Cardiac muscle cell (in vitro differentiated cells and primary cell): ENCODE measurements around the gene GLYATL1B. TPM values are rescaled to one million over a fixed set of nuclear protein-coding genes. Genes with fewer than 3 reads are reported as not detected.
"Not testable (repeated sequence)": the region's sequence is repeated elsewhere in the genome, so short reads cannot be mapped to it uniquely, and the experiment has no call there.

Experiments
- DNase-seq, 2 donors: peaks; one replicate each; pipeline versions ENCODE4 v3.0.0 to v3.0.0-alpha.2; 2010 to 2017; ENCODE audit warnings: low read depth in 1 of 2, low spot score in 1 of 2
- H3K27ac ChIP-seq: fragments of 200-600 bp; sonication (generic); 2 replicates; pipeline ENCODE4 v1.5.1; 2016
- H3K27me3 ChIP-seq: fragments of 200-600 bp; sonication (generic); 2 replicates; pipeline ENCODE4 v1.6.0; 2016; ENCODE audit warnings: control low read depth
- H3K36me3 ChIP-seq: fragments of 200-600 bp; sonication (generic); 2 replicates; pipeline ENCODE4 v1.5.1; 2016; ENCODE audit warnings: control low read depth
- H3K4me1 ChIP-seq: fragments of 200-600 bp; sonication (generic); 2 replicates; pipeline ENCODE4 v1.8.1; 2017; ENCODE audit warnings: low read depth, mild to moderate bottlenecking, mixed run types
- H3K4me3 ChIP-seq: fragments of 200-600 bp; sonication (generic); 2 replicates; pipeline ENCODE4 v1.5.1; 2016; ENCODE audit warnings: mild to moderate bottlenecking
- H3K9me3 ChIP-seq: fragments of 200-600 bp; sonication (generic); 2 replicates; pipeline ENCODE4 v1.5.1; 2017; ENCODE audit warnings: low read depth, mild to moderate bottlenecking, control low read depth
- polyA plus RNA-seq: library from polyadenylated mRNA; unstranded; fragments of >200 nt; fragmentation: Nextera tagmentation; extraction: Ambion mirVana; gene quantifications from 2 replicates; pipeline ENCODE4 v1.2.1, GENCODE V29; 2016
- total RNA-seq: library from RNA; depleted of rRNA; stranded (reverse); fragments of >200 nt; gene quantifications from 2 replicates; pipeline ENCODE4 v1.2.3, GENCODE V29; 2016
- TF ChIP-seq, protein P1 (sequence below): IDR thresholded peaks from 2 replicates; pipeline ENCODE4 v1.5.1; 2012; ENCODE audit warnings: low read depth, mild to moderate bottlenecking, low read length

GLYATL1B gene
- total and polyA plus RNA-seq, 2 experiments from 2014 or later, result not detected

GRCh38 chr11:59079086-59079485, 7.0 kb upstream of the GLYATL1B start:
- TF ChIP-seq, protein P1, sequence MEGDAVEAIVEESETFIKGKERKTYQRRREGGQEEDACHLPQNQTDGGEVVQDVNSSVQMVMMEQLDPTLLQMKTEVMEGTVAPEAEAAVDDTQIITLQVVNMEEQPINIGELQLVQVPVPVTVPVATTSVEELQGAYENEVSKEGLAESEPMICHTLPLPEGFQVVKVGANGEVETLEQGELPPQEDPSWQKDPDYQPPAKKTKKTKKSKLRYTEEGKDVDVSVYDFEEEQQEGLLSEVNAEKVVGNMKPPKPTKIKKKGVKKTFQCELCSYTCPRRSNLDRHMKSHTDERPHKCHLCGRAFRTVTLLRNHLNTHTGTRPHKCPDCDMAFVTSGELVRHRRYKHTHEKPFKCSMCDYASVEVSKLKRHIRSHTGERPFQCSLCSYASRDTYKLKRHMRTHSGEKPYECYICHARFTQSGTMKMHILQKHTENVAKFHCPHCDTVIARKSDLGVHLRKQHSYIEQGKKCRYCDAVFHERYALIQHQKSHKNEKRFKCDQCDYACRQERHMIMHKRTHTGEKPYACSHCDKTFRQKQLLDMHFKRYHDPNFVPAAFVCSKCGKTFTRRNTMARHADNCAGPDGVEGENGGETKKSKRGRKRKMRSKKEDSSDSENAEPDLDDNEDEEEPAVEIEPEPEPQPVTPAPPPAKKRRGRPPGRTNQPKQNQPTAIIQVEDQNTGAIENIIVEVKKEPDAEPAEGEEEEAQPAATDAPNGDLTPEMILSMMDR, result no peak
- Histone ChIP-seq H3K36me3 (no peaks in the 10 kb centered on the region), H3K9me3 (no peaks in the 10 kb centered on the region), H3K4me3 (no peak overlapping the region), H3K27ac (no peak overlapping the region), H3K27me3 (no peaks in the 10 kb centered on the region), H3K4me1 (no peaks in the 10 kb centered on the region)
- DNase-seq, result no peak

DNA sequence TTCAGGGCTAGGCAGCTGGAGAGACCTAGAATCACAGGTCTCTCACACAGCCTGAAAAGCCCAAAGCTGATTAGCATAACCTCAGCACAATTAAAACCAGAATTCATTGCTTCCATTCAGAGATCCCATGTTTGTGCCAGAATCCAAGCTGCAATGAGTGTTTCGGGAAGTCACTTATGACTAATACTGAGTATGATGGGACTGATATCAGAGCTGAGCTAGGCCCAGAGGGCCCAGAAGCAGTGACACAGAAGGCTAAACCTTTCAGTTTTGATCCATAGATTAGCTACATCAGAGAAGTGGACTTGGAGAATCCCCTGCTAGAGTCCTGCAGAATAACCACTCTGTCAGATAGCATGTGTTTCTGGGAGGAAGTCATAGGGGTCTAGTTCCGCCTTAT, 5.7 kb upstream of the GLYATL1B start:
- not testable (repeated sequence) for H3K27me3 ChIP-seq, H3K4me3 ChIP-seq, H3K36me3 ChIP-seq, DNase-seq, H3K27ac ChIP-seq, H3K9me3 ChIP-seq, H3K4me1 ChIP-seq

DNA sequence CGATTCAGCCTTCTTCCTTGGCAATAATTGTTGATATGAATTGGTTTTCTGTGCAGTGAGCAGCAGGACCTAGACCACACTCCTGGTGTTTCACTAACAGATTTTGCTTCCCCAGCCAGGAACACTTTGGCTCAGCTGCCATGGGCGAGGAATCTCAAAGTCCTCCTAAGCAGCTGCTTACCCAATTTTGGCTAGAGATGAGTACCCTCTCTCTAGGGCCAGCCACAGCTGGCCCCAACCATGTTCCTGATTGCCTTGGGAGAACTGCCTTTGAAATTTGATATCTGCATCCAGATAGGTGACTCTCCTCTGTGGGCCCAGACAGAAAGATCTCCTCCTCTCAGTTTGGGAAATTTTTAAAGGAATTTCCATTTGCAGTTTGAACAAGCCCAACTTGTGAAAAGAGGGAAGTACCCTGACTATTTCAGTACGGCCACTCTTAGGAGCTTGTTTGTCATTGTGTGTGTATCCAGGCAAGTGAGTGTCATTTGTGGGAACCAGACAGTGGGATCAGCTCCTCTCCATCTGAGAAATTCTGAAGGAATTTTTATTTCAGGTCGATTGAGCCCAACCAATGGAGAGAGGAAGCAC, 4.6 kb upstream of the GLYATL1B start:
- not testable (repeated sequence) for H3K9me3 ChIP-seq, H3K4me3 ChIP-seq, H3K27me3 ChIP-seq, H3K36me3 ChIP-seq, H3K27ac ChIP-seq, DNase-seq, H3K4me1 ChIP-seq

DNA sequence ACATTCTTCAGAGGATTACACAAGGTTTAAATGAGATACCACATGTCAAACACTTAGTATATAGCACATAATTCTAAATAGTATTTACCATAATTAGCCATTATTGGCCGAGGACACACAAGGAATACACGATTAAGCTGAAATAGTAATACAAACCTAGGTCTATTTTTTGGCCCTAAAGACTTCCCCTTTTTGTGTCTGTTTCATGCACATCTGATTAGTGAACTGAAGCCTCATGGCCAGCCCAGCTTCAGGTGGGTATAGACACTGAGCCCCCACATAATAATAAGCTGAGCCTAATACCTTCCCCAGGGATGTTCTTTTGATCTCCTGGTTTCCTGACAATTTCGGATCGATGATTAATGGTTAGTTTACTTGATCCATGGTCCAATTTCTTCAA, 2.1 kb downstream of the GLYATL1B start:
- no peak for DNase-seq
- H3K36me3 ChIP-seq, result no peaks in the 10 kb centered on the region
- TF ChIP-seq, protein P1, result no peak

DNA sequence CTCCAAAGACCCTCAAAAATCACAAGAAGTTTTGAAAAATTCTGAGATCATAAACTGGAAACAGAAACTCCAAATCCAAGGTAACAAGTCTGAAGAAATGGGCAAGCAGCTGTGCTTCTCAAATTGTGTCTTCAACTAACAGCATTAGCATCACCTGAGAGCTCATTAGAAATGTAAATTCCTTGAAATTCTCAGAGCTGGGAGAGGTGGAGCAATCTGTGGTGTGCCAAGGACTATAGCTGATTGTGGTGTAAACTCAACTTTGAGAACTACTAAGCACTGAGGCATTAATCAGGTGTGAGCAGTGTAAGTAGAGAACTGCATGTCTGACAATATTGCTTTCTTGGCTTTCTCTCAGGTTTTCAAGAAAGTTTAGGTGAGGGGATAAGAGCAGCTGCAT, 7.5 kb downstream of the GLYATL1B start:
- not testable (repeated sequence) for H3K4me3 ChIP-seq, H3K27ac ChIP-seq, DNase-seq, H3K9me3 ChIP-seq, H3K4me1 ChIP-seq, H3K27me3 ChIP-seq, H3K36me3 ChIP-seq

More for the DNA sequence above, 2.1 kb downstream of the GLYATL1B start:
- H3K4me3 ChIP-seq, result no peak overlapping the region
- H3K27ac ChIP-seq, result no peak overlapping the region
- no peaks in the 10 kb centered on the region for H3K27me3 ChIP-seq
- H3K9me3 ChIP-seq, result no peaks in the 10 kb centered on the region
- H3K4me1 ChIP-seq, result no peaks in the 10 kb centered on the region

DNA sequence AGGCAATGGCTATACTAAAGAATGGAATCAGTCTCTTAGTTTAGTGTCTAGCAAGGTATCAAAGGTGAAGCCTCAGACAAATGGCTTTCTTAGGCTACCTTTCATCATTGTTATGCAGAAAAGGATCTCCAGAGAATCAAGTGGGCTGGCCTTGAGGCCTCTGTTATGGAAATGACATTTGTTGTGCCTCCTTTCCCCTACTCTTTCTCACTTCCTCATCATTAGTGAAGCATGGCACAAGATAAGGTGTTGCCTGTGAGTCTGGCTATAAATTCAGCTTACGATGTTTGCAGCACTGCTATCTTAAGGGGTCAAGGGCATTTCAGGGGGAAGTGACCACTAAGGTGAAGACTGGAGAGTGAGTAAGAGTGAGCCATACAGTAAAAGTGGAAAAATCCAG, 9.1 kb downstream of the GLYATL1B start:
- H3K36me3 ChIP-seq, H3K4me1 ChIP-seq, H3K27ac ChIP-seq, H3K4me3 ChIP-seq, DNase-seq, H3K9me3 ChIP-seq: not testable (repeated sequence)
- H3K27me3 ChIP-seq, result peaks cover 10% of the 10 kb centered on the region

DNA sequence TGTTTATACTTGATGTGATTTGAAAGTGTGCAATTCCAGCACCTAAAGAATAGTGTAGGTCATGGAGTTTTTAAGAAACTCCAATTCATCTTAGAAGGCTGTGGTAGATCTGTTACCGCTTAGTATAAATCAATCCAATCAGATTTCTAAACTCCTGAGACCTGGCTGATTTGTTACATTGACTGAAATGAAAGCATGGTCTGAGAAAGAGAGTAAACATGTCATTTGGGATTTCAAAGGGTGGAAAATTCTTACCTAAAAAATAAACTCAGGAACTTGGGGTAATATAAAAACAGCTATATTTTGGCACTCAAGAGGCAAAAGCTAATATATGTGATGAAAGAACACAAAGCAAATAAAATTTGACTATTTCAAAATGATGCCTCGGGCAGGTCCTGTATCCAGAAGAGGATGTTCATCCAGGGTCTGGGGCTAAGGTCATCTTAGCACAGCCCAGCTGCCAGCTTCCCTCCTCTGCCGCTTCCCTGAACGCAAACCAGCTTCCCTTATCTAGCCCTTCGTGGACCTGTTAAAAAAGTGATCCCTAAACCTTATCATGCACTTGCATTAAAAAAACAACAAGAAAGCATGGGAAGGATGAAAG, 10.0 kb downstream of the GLYATL1B start:
- not testable (repeated sequence) for H3K27ac ChIP-seq, H3K9me3 ChIP-seq, H3K4me3 ChIP-seq, H3K4me1 ChIP-seq, DNase-seq, H3K36me3 ChIP-seq
- H3K27me3 ChIP-seq, result peaks cover 17% of the 10 kb centered on the region

- TF ChIP-seq, protein P1, result peak; percentile 70
- Histone ChIP-seq H3K4me1 (no peaks in the 10 kb centered on the region), H3K4me3 (no peak overlapping the region), H3K27ac (no peak overlapping the region), H3K9me3 (no peaks in the 10 kb centered on the region), H3K36me3 (no peaks in the 10 kb centered on the region), H3K27me3 (peaks cover 28% of the 10 kb centered on the region)
- DNase-seq, result peak; percentile 55 to 69
These were observed 11.1 kb downstream of the GLYATL1B start for GRCh38 chr11:59097113-59097708.

- H3K4me3 ChIP-seq, H3K27ac ChIP-seq, H3K36me3 ChIP-seq, H3K4me1 ChIP-seq, DNase-seq, H3K9me3 ChIP-seq: not testable (repeated sequence)
- peaks cover 33% of the 10 kb centered on the region for H3K27me3 ChIP-seq
These were observed 11.8 kb downstream of the GLYATL1B start for GRCh38 chr11:59097938-59098337.
